HG02885 (cell line): ENCODE measurements around the gene PITRM1.

Source experiments
- ATAC-seq: cut with Tn5 transposase; IDR thresholded peaks from one replicate; pipeline ENCODE4 v1.9.1; 2021; ENCODE audit warnings: mild to moderate bottlenecking; ENCODE audit not compliant: unreplicated experiment, poor library complexity

Gene PITRM1

GRCh38 chr10:3125527-3126170, 46.9 kb downstream of the PITRM1 start:
- ATAC-seq, result no peak

GRCh38 chr10:3124412-3125175, 48.0 kb downstream of the PITRM1 start:
- ATAC-seq, result no peak

GRCh38 chr10:3123571-3124411, 48.8 kb downstream of the PITRM1 start:
- ATAC-seq, result no peak

- no peak for ATAC-seq
Observed at GRCh38 chr10:3122486-3123205, 49.9 kb downstream of the PITRM1 start.

- no peak for ATAC-seq
Observed at GRCh38 chr10:3122034-3122433, 50.5 kb downstream of the PITRM1 start.

GRCh38 chr10:3119796-3120459, 52.7 kb downstream of the PITRM1 start:
- ATAC-seq, result peak; percentile 42

- ATAC-seq, result no peak
Observed at GRCh38 chr10:3118641-3119091, 53.9 kb downstream of the PITRM1 start.

- ATAC-seq, result no peak
Observed at GRCh38 chr10:3117486-3117885, 55.1 kb downstream of the PITRM1 start.

- ATAC-seq, result no peak
Observed at GRCh38 chr10:3116508-3117100, 56.0 kb downstream of the PITRM1 start.

GRCh38 chr10:3115685-3116084, 56.9 kb downstream of the PITRM1 start:
- ATAC-seq, result no peak

GRCh38 chr10:3113343-3113720, 59.2 kb downstream of the PITRM1 start:
- ATAC-seq, result no peak

- ATAC-seq, result no peak
Observed at GRCh38 chr10:3111621-3112163, 60.9 kb downstream of the PITRM1 start.

- ATAC-seq, result no peak
Observed at GRCh38 chr10:3110782-3111620, 61.6 kb downstream of the PITRM1 start.

- no peak for ATAC-seq
Observed at GRCh38 chr10:3109633-3110032, 62.9 kb downstream of the PITRM1 start.

GRCh38 chr10:3109196-3109595, 63.4 kb downstream of the PITRM1 start:
- no peak for ATAC-seq

- ATAC-seq, result no peak
Observed at GRCh38 chr10:3108575-3109105, 63.9 kb downstream of the PITRM1 start.

GRCh38 chr10:3108033-3108432, 64.5 kb downstream of the PITRM1 start:
- ATAC-seq, result no peak

GRCh38 chr10:3107426-3107961, 65.1 kb downstream of the PITRM1 start:
- ATAC-seq, result no peak
